NCI-H510A treated with DMSO at 0.1 percent for 48 hours (cell line): ENCODE measurements around the gene SNF8.

Experiments
- DNase-seq: peaks from one replicate; lab custom pipeline; 2025; lab: John Stamatoyannopoulos, UW

The SNF8 gene

GRCh38 chr17:48928876-48929811 lies 15.5 kb downstream of the SNF8 start:
- no peak for DNase-seq

- DNase-seq = no peak
Measured at GRCh38 chr17:48927978-48928745, 16.5 kb downstream of the SNF8 start.

- no peak for DNase-seq
Measured at GRCh38 chr17:48925991-48926342, 18.7 kb downstream of the SNF8 start.

- DNase-seq = no peak
Measured at GRCh38 chr17:48925251-48925990, 19.2 kb downstream of the SNF8 start.

GRCh38 chr17:48915459-48916282 lies 29.0 kb downstream of the SNF8 start:
- no peak for DNase-seq

GRCh38 chr17:48912476-48912875 lies 32.2 kb downstream of the SNF8 start:
- DNase-seq = no peak

GRCh38 chr17:48910370-48910769 lies 34.3 kb downstream of the SNF8 start:
- no peak for DNase-seq

GRCh38 chr17:48909783-48910182 lies 34.9 kb downstream of the SNF8 start:
- DNase-seq = no peak

GRCh38 chr17:48908853-48909394 lies 35.7 kb downstream of the SNF8 start:
- DNase-seq = peak; percentile 95

- DNase-seq = peak; percentile 97
Measured at GRCh38 chr17:48908047-48908843, 36.4 kb downstream of the SNF8 start, which contains the start of gene UBE2Z. Gene UBE2Z (plus strand): TSS chr17:48908407. CDS start chr17:48908504, 97 bp downstream.

GRCh38 chr17:48907713-48908046 lies 37.0 kb downstream of the SNF8 start:
- no peak for DNase-seq

GRCh38 chr17:48905987-48906515 lies 38.6 kb downstream of the SNF8 start:
- DNase-seq = no peak

GRCh38 chr17:48904428-48904827 lies 40.2 kb downstream of the SNF8 start:
- no peak for DNase-seq

- no peak for DNase-seq
Measured at GRCh38 chr17:48903401-48903800, 41.2 kb downstream of the SNF8 start.

GRCh38 chr17:48901241-48901640 lies 43.4 kb downstream of the SNF8 start:
- no peak for DNase-seq

- DNase-seq = no peak
Measured at GRCh38 chr17:48894886-48895285, 49.8 kb downstream of the SNF8 start.

- DNase-seq = no peak
Measured at GRCh38 chr17:48893646-48894508, 50.8 kb downstream of the SNF8 start.

- DNase-seq = peak; percentile 45
Measured at GRCh38 chr17:48892940-48893645, 51.5 kb downstream of the SNF8 start.

GRCh38 chr17:48890086-48890485 lies 54.6 kb downstream of the SNF8 start:
- DNase-seq = no peak
